Common myeloid progenitor, CD34-positive (primary cell): ENCODE data around the gene PLEKHG4.

Experiments
- CTCF ChIA-PET: fragments of 350-600 bp; sonication (Branson Sonifier 250); formaldehyde crosslinking; loops from one replicate; lab custom pipeline; 2021; ENCODE audit warnings: antibody characterized with exemption; lab: Charles Lee
- POLR2A ChIA-PET: fragments of 350-600 bp; sonication (Branson Sonifier 250); formaldehyde crosslinking; loops from one replicate; lab custom pipeline; 2021; ENCODE audit warnings: antibody characterized with exemption; lab: Charles Lee
- DNase-seq, 3 donors: peaks; one replicate each; pipeline versions ENCODE4 v3.0.0 to v3.0.0-alpha.2; 2013
- H3K27ac ChIP-seq, 2 experiments: 1 replicate in 1 of 2; 2 replicates in 1 of 2; pipeline ENCODE4 v1.7.0; 2013; ENCODE audit warnings: inconsistent platforms in 2 of 2, low read length in 2 of 2, mild to moderate bottlenecking in 2 of 2, low read depth in 1 of 2, moderate library complexity in 1 of 2; ENCODE audit not compliant: severe bottlenecking in 2 of 2, insufficient read depth in 1 of 2, poor library complexity in 1 of 2
- H3K27me3 ChIP-seq, 5 experiments: replicated peaks in 2 of 5; 1 replicate in 3 of 5; 2 replicates in 2 of 5; pipeline versions ENCODE4 v1.6.1 to v1.7.0; 2013; ENCODE audit warnings: low read length in 4 of 5, mild to moderate bottlenecking in 2 of 5, moderate library complexity in 2 of 5, inconsistent platforms in 1 of 5; ENCODE audit not compliant: insufficient read depth in 5 of 5, control insufficient read depth in 4 of 5
- H3K36me3 ChIP-seq, 4 experiments: 1 replicate in 2 of 4; 2 replicates in 2 of 4; pipeline versions ENCODE4 v1.6.1 to v1.7.0; 2013; ENCODE audit warnings: low read length in 3 of 4, control low read depth in 1 of 4, mild to moderate bottlenecking in 1 of 4; ENCODE audit not compliant: control insufficient read depth in 4 of 4, insufficient read depth in 4 of 4
- H3K4me1 ChIP-seq, 4 experiments: 1 replicate in 3 of 4; 2 replicates in 1 of 4; pipeline versions ENCODE4 v1.6.1 to v1.7.1; 2013; ENCODE audit warnings: low read length in 3 of 4, mild to moderate bottlenecking in 3 of 4, control low read depth in 1 of 4, inconsistent platforms in 1 of 4, moderate library complexity in 1 of 4; ENCODE audit not compliant: control insufficient read depth in 4 of 4, insufficient read depth in 4 of 4; ENCODE audit errors: control extremely low read depth in 1 of 4
- H3K4me3 ChIP-seq, 7 experiments: 1 replicate in 4 of 7; 2 replicates in 3 of 7; pipeline versions ENCODE4 v1.5.1 to v1.7.0; 2013; ENCODE audit warnings: mild to moderate bottlenecking in 7 of 7, low read length in 6 of 7, moderate library complexity in 6 of 7, inconsistent platforms in 2 of 7, low read depth in 2 of 7, control low read depth in 1 of 7; ENCODE audit not compliant: insufficient read depth in 4 of 7, control insufficient read depth in 1 of 7; ENCODE audit errors: extremely low read depth in 1 of 7
- H3K9me3 ChIP-seq, 5 experiments: 1 replicate in 4 of 5; 2 replicates in 1 of 5; pipeline versions ENCODE4 v1.6.1 to v1.7.1; 2013; ENCODE audit warnings: low read length in 4 of 5, mild to moderate bottlenecking in 2 of 5, inconsistent platforms in 1 of 5, low read depth in 1 of 5, moderate library complexity in 1 of 5; ENCODE audit not compliant: control insufficient read depth in 4 of 5, insufficient read depth in 2 of 5; ENCODE audit errors: control extremely low read depth in 1 of 5
- WGBS: methylation state at CpG from one replicate; pipeline ENCODE4 v1.1.5; 2013; ENCODE audit not compliant: insufficient coverage; 5-methylcytosine and 5-hydroxymethylcytosine counted together

The PLEKHG4 gene

GRCh38 chr16:67245674-67246080 lies 33.7 kb upstream of the PLEKHG4 start:
- Histone ChIP-seq H3K4me3 (peak overlapping the region in 6 of 7 experiments; percentile 75 to 94 (median 89)), H3K9me3 (no peaks in the 10 kb centered on the region), H3K36me3 (peaks cover 0 to 11% (median 3%) of the 10 kb centered on the region in 4 experiments), H3K27ac (peak overlapping the region in 1 of 2 experiments; percentile 93), H3K27me3 (peaks cover 0 to 19% (median 12%) of the 10 kb centered on the region in 5 experiments), H3K4me1 (peaks cover 18 to 76% (median 70%) of the 10 kb centered on the region in 4 experiments)
- DNase-seq: no peak
- ChIA-PET POLR2A (interaction anchor here (0.9 to 4.3 kb wide), 5 partner anchors 8 to 28 kb away, joined by 3 to 42 read pairs (median 5); partner anchors contain the start of gene TMEM208), CTCF (interaction anchor here (1.8 to 6.1 kb wide), 6 partner anchors 14 to 52 kb away, joined by 7 to 108 read pairs (median 13); partner anchors contain the start of genes E2F4 and TMEM208)
- WGBS: 27% methylated on average over 6 of the region's 8 CpGs

DNA sequence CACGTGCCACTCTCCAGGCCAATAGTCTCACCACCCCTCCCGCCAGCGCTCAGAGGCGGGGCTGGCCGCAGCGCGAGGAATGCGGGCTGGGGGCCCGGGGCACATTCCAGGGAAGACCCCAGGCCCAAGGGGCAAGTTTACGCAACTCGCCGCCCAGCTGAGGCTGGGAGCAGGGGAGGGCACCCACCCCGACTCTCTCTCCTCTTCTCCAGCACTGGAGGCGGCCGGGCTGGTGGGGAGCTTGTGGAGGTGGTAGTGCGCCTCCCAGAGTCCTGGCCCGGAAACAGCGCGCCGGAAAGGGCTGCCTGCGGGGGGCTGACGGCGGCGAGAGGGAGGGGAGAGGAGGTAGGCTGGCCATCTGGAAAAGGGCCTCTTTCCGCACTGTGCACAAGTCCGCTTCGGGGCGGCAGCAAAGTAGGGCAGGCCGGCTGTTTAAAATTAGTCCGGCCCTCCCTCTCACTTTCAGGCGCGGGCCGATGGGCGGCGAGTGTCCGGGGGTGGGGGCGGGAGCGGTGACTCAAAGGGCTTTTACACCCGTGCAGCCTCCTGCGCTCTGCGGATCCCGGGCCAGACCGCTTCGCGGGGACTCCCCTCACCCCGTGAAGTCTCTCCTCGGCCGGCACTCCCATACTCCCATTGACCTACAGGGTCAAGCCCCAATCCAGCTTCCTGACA lies 33.1 kb upstream of the PLEKHG4 start:
- Histone ChIP-seq H3K9me3 (no peaks in the 10 kb centered on the region), H3K27ac (peak overlapping the region in 1 of 2 experiments; percentile 93), H3K4me1 (peaks cover 18 to 72% (median 68%) of the 10 kb centered on the region in 4 experiments), H3K4me3 (peak overlapping the region; percentile 72 to 94 (median 87)), H3K27me3 (peaks cover 0 to 23% (median 13%) of the 10 kb centered on the region in 5 experiments), H3K36me3 (peaks cover 0 to 10% (median 3%) of the 10 kb centered on the region in 4 experiments)
- ChIA-PET CTCF (interaction anchor here (2.3 to 6.1 kb wide), 5 partner anchors 15 to 53 kb away, joined by 7 to 108 read pairs (median 17); partner anchors contain the start of genes E2F4 and TMEM208), POLR2A (interaction anchor here (0.9 to 4.3 kb wide), 5 partner anchors 9 to 29 kb away, joined by 3 to 42 read pairs (median 5); partner anchors contain the start of gene TMEM208)
- 0% methylated on average over 30 of the region's 48 CpGs for WGBS
- peak; percentile 36 to 70 (median 61) for DNase-seq

DNA sequence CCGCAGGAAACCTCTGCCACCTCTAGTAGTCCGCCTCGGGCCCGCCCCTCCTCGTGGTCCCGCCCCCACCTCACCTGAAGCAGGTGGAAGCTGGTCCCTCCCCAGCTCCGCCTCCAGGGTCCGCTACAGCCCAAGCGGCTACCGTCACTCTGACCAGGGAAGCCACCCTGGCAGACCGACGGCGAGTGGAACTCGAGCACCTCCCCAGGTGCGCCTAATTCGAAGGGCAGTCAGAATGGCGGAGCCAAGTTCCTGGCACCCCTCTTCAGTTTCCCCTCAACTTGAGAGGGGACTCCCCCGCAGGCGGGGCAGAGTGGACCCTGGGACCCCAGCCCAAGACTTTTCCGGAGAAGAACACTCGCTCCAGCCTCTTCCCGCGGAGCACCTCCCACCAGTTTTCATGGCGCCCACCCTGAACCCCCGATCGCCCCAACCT lies 32.6 kb upstream of the PLEKHG4 start:
- POLR2A ChIA-PET: interaction anchor here (1.0 to 4.3 kb wide), 5 partner anchors 12 to 29 kb away, joined by 3 to 42 read pairs (median 4); partner anchors contain the start of gene TMEM208
- 0% methylated on average over 20 of the region's 26 CpGs for WGBS
- peak overlapping the region; percentile 72 to 94 (median 87) for H3K4me3 ChIP-seq
- H3K9me3 ChIP-seq: no peaks in the 10 kb centered on the region
- DNase-seq: no peak
- H3K4me1 ChIP-seq: peaks cover 18 to 67% (median 65%) of the 10 kb centered on the region in 4 experiments
- H3K27me3 ChIP-seq: peaks cover 0 to 23% (median 13%) of the 10 kb centered on the region in 5 experiments
- H3K36me3 ChIP-seq: peaks cover 0 to 7% (median 2%) of the 10 kb centered on the region in 4 experiments
- CTCF ChIA-PET: interaction anchor here (1.5 to 6.1 kb wide), 5 partner anchors 15 to 49 kb away, joined by 3 to 108 read pairs (median 9); partner anchors contain the start of gene TMEM208
- H3K27ac ChIP-seq: peak overlapping the region in 1 of 2 experiments; percentile 93

GRCh38 chr16:67247192-67248072 lies 31.9 kb upstream of the PLEKHG4 start, which contains the start of gene FHOD1:
Gene FHOD1, minus strand, starts transcription at chr16:67247481. Its CDS starts 71 bp downstream, at chr16:67247410.
- ChIA-PET CTCF (interaction anchor here (0.7 to 6.1 kb wide), 9 partner anchors 9 to 221 kb away, joined by 3 to 108 read pairs (median 7); partner anchors contain the start of gene TMEM208), POLR2A (interaction anchor here (0.5 to 4.3 kb wide), 5 partner anchors 11 to 35 kb away, joined by 3 to 42 read pairs (median 3); partner anchors contain the start of gene TMEM208)
- Histone ChIP-seq H3K27ac (peak within 1 kb of the TSS in 1 of 2 experiments; percentile 93), H3K9me3 (no peaks in the 10 kb centered on the region), H3K4me1 (peaks cover 18 to 62% (median 61%) of the 10 kb centered on the region in 4 experiments), H3K36me3 (peaks cover 0 to 4% (median 0%) of the 10 kb centered on the region in 4 experiments), H3K4me3 (peak within 1 kb of the TSS; percentile 72 to 94 (median 87)), H3K27me3 (peaks cover 0 to 23% (median 13%) of the 10 kb centered on the region in 5 experiments)
- WGBS: 0% methylated on average over 50 of the region's 60 CpGs
- peak; percentile 87 to 95 (median 95) for DNase-seq

GRCh38 chr16:67248073-67248400 lies 31.3 kb upstream of the PLEKHG4 start:
- peaks cover 0 to 23% (median 13%) of the 10 kb centered on the region in 5 experiments for H3K27me3 ChIP-seq
- H3K27ac ChIP-seq: no peak overlapping the region
- H3K36me3 ChIP-seq: peaks cover 0 to 1% (median 0%) of the 10 kb centered on the region in 4 experiments
- no peaks in the 10 kb centered on the region for H3K9me3 ChIP-seq
- DNase-seq: no peak
- H3K4me3 ChIP-seq: peak overlapping the region in 6 of 7 experiments; percentile 42 to 94 (median 89)
- peaks cover 13 to 59% (median 57%) of the 10 kb centered on the region in 4 experiments for H3K4me1 ChIP-seq
- 0% methylated on average over 6 of the region's 7 CpGs for WGBS
- ChIA-PET POLR2A (interaction anchor here (0.5 to 0.6 kb wide), 2 partner anchors 11 to 16 kb away, joined by 3 read pairs; no protein-coding TSS in a partner anchor), CTCF (interaction anchor here (0.7 to 6.1 kb wide), 10 partner anchors 9 to 220 kb away, joined by 3 to 108 read pairs (median 6); partner anchors contain the start of gene TMEM208)
